Panc1 (cell line): ENCODE data around the gene TFDP2. TPM values are rescaled to one million over a fixed set of nuclear protein-coding genes. Genes with fewer than 3 reads are reported as not detected.

Experiments
- ATAC-seq: fragments of 200-7000 bp; cut with Tn5 transposase; 2 replicates; pipeline ENCODE4 v1.9.1; 2020; ENCODE audit warnings: mild to moderate bottlenecking, moderate library complexity
- BruUV-seq: library from RNA; stranded (reverse); fragments of 400-500 nt; replicated peaks from 2 replicates; lab custom pipeline; 2021; lab: Mats Ljungman, UMichigan
- CTCF ChIA-PET: fragments of 300-600 bp; sonication (Branson Sonifier 250); formaldehyde crosslinking; loops from one replicate; lab custom pipeline; 2022; ENCODE audit warnings: antibody characterized with exemption; lab: Charles Lee
- POLR2A ChIA-PET: fragments of 300-600 bp; sonication (Branson Sonifier 250); formaldehyde crosslinking; loops from one replicate; lab custom pipeline; 2022; ENCODE audit warnings: antibody characterized with exemption; lab: Charles Lee
- DNase-seq: peaks from one replicate; pipeline ENCODE4 v3.0.0-alpha.2; 2010; ENCODE audit warnings: low read depth, low spot score
- H3K27ac ChIP-seq: 2 replicates; pipeline ENCODE4 v1.5.1; 2011; ENCODE audit warnings: mild to moderate bottlenecking, low read length, inconsistent platforms
- H3K27me3 ChIP-seq: fragments of 200-500 bp; sonication (Bioruptor generic); 2 replicates; pipeline ENCODE4 v1.6.0; 2014; ENCODE audit warnings: low read length, inconsistent platforms; ENCODE audit not compliant: control insufficient read depth, insufficient read depth
- H3K36me3 ChIP-seq: fragments of 200-500 bp; sonication (Bioruptor generic); 2 replicates; pipeline ENCODE4 v1.5.1; 2014; ENCODE audit warnings: inconsistent platforms, mild to moderate bottlenecking, low read length, moderate library complexity; ENCODE audit not compliant: control insufficient read depth, insufficient read depth
- H3K4me1 ChIP-seq: 2 replicates; pipeline ENCODE4 v1.5.1; 2011; ENCODE audit warnings: inconsistent platforms, mild to moderate bottlenecking, low read length, moderate library complexity; ENCODE audit not compliant: control insufficient read depth, insufficient read depth
- H3K4me3 ChIP-seq, 2 experiments: 2 replicates each; pipeline ENCODE4 v1.5.1; 2011 to 2012; ENCODE audit warnings: low read depth in 2 of 2, low read length in 2 of 2, mild to moderate bottlenecking in 2 of 2, inconsistent platforms in 1 of 2, moderate library complexity in 1 of 2
- H3K9me3 ChIP-seq: fragments of 200-500 bp; sonication (Bioruptor generic); 2 replicates; pipeline ENCODE4 v1.5.1; 2014; ENCODE audit warnings: low read depth, mild to moderate bottlenecking, inconsistent platforms, low read length, moderate library complexity; ENCODE audit not compliant: control insufficient read depth, insufficient read depth
- CTCF ChIP-seq: fragments of 450-650 bp; IDR thresholded peaks from 2 replicates; pipeline ENCODE4 v1.5.1; 2017; ENCODE audit warnings: mild to moderate bottlenecking
- POLR2AphosphoS5 ChIP-seq: IDR thresholded peaks from 2 replicates; pipeline ENCODE4 v1.6.1; 2012; ENCODE audit warnings: mild to moderate bottlenecking, low read depth, low read length, moderate library complexity
- REST ChIP-seq, 2 experiments: IDR thresholded peaks; 2 replicates each; pipeline ENCODE4 v1.6.1; 2011 to 2012; ENCODE audit warnings: low read depth in 2 of 2, control low read depth in 1 of 2, low read length in 1 of 2, mild to moderate bottlenecking in 1 of 2, moderate library complexity in 1 of 2; ENCODE audit not compliant: insufficient read depth in 1 of 2
- SIN3A ChIP-seq: IDR thresholded peaks from 2 replicates; pipeline ENCODE4 v1.6.1; 2012; ENCODE audit warnings: low read depth, mild to moderate bottlenecking, low read length, moderate library complexity, borderline replicate concordance; ENCODE audit not compliant: insufficient read depth
- TCF7L2 ChIP-seq: IDR thresholded peaks from 2 replicates; pipeline ENCODE4 v1.6.1; 2011; ENCODE audit warnings: mild to moderate bottlenecking, low read depth, low read length, inconsistent platforms
- in situ Hi-C: cut with HindIII; loops from 2 replicates; pipeline ENCODE4 v1.10.0; 2016; ENCODE audit warnings: low sequenced_read_pairs, low pct_unique_long_range_greater_than_20kb
- intact Hi-C: fragments of 100-400 bp; cut with micrococcal nuclease; formaldehyde crosslinking; loops from one replicate; pipeline ENCODE4 v1.10.0; 2022; ENCODE audit not compliant: unreplicated experiment
- total RNA-seq: library from RNA; stranded (reverse); gene quantifications from one replicate; pipeline ENCODE4 v1.2.1, GENCODE V29; 2021; ENCODE audit not compliant: unreplicated experiment

The TFDP2 gene
- total RNA-seq, 1 experiment from 2014 or later: 66.3 TPM

- no peak overlapping the region for H3K27ac ChIP-seq
- ATAC-seq: no peak
- in situ Hi-C loops (no loop called here), intact Hi-C loops (no loop called here)
- H3K27me3 ChIP-seq: no peaks in the 10 kb centered on the region
- TF ChIP-seq TCF7L2 (no peak), SIN3A (no peak), REST (IDR thresholded peaks at IDR 0.05; ENCODE audit: insufficient read depth in 1 of 2, low read depth in 2 of 2, low read length in 1 of 2) (no peak), CTCF (no peak), POLR2AphosphoS5 (no peak)
- ChIA-PET CTCF (no interaction called here), POLR2A (no interaction called here)
- H3K9me3 ChIP-seq: no peaks in the 10 kb centered on the region
- BruUV-seq: no TSS peak
- no peaks in the 10 kb centered on the region for H3K36me3 ChIP-seq
- no peak overlapping the region for H3K4me3 ChIP-seq
- no peak for DNase-seq
- H3K4me1 ChIP-seq: no peaks in the 10 kb centered on the region
These were observed 146.1 kb downstream of the TFDP2 start for GRCh38 chr3:142003291-142003690.

GRCh38 chr3:142000325-142000870, 148.9 kb downstream of the TFDP2 start:
- BruUV-seq: no TSS peak
- DNase-seq (no peak), ATAC-seq (no peak)
- H3K27ac ChIP-seq: no peak overlapping the region
- intact Hi-C loops (no loop called here), in situ Hi-C loops (no loop called here)
- TF ChIP-seq REST (IDR thresholded peaks at IDR 0.05; ENCODE audit: insufficient read depth in 1 of 2, low read depth in 2 of 2, low read length in 1 of 2): no peak
- TF ChIP-seq SIN3A: no peak
- no peak for TF ChIP-seq POLR2AphosphoS5
- TF ChIP-seq CTCF: no peak
- TF ChIP-seq TCF7L2: no peak
- no peaks in the 10 kb centered on the region for H3K27me3 ChIP-seq
- no peaks in the 10 kb centered on the region for H3K9me3 ChIP-seq
- no peak overlapping the region for H3K4me3 ChIP-seq
- ChIA-PET CTCF (no interaction called here), POLR2A (no interaction called here)
- no peaks in the 10 kb centered on the region for H3K36me3 ChIP-seq
- H3K4me1 ChIP-seq: peaks cover 10% of the 10 kb centered on the region; the same call in 1 of the 2 replicates
